ENCODE measurements around the gene PTPRD. TPM values are rescaled to one million over a fixed set of nuclear protein-coding genes. Genes with fewer than 3 reads are reported as not detected.

The PTPRD gene
- total RNA-seq, 1 donor = 11.5 TPM

- DNase-seq (ENCODE audit: low read depth) = no peak
- H3K4me3 ChIP-seq (ENCODE audit: low read depth, low read length) = no peak overlapping the region
- TF ChIP-seq, protein P1, sequence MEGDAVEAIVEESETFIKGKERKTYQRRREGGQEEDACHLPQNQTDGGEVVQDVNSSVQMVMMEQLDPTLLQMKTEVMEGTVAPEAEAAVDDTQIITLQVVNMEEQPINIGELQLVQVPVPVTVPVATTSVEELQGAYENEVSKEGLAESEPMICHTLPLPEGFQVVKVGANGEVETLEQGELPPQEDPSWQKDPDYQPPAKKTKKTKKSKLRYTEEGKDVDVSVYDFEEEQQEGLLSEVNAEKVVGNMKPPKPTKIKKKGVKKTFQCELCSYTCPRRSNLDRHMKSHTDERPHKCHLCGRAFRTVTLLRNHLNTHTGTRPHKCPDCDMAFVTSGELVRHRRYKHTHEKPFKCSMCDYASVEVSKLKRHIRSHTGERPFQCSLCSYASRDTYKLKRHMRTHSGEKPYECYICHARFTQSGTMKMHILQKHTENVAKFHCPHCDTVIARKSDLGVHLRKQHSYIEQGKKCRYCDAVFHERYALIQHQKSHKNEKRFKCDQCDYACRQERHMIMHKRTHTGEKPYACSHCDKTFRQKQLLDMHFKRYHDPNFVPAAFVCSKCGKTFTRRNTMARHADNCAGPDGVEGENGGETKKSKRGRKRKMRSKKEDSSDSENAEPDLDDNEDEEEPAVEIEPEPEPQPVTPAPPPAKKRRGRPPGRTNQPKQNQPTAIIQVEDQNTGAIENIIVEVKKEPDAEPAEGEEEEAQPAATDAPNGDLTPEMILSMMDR (IDR thresholded peaks at IDR 0.05; ENCODE audit: insufficient read depth, low read length) = no peak
These were observed 612.1 kb downstream of the PTPRD start for GRCh38 chr9:10000669-10001068.

GRCh38 chr9:9998491-9999287 lies 614.1 kb downstream of the PTPRD start:
- no peak overlapping the region for H3K4me3 ChIP-seq (ENCODE audit: low read depth, low read length)
- TF ChIP-seq, protein P1 (IDR thresholded peaks at IDR 0.05; ENCODE audit: insufficient read depth, low read length) = no peak
- no peak for DNase-seq (ENCODE audit: low read depth)

- no peak for DNase-seq (ENCODE audit: low read depth)
- H3K4me3 ChIP-seq (ENCODE audit: low read depth, low read length) = no peak overlapping the region
- TF ChIP-seq, protein P1 (IDR thresholded peaks at IDR 0.05; ENCODE audit: insufficient read depth, low read length) = no peak
These were observed 615.2 kb downstream of the PTPRD start for GRCh38 chr9:9997585-9997984.

GRCh38 chr9:9996259-9996658 lies 616.5 kb downstream of the PTPRD start:
- no peak for DNase-seq (ENCODE audit: low read depth)
- TF ChIP-seq, protein P1 (IDR thresholded peaks at IDR 0.05; ENCODE audit: insufficient read depth, low read length) = no peak
- H3K4me3 ChIP-seq (ENCODE audit: low read depth, low read length) = no peak overlapping the region

GRCh38 chr9:9992936-9993335 lies 619.9 kb downstream of the PTPRD start:
- no peak for DNase-seq (ENCODE audit: low read depth)
- no peak overlapping the region for H3K4me3 ChIP-seq (ENCODE audit: low read depth, low read length)
- TF ChIP-seq, protein P1 (IDR thresholded peaks at IDR 0.05; ENCODE audit: insufficient read depth, low read length) = no peak

GRCh38 chr9:9973062-9973461 lies 639.7 kb downstream of the PTPRD start:
- TF ChIP-seq, protein P1 (IDR thresholded peaks at IDR 0.05; ENCODE audit: insufficient read depth, low read length) = no peak
- H3K4me3 ChIP-seq (ENCODE audit: low read depth, low read length) = no peak overlapping the region
- DNase-seq (ENCODE audit: low read depth) = no peak
